ENCODE measurements around the gene RASD2.

Gene RASD2

GRCh38 chr22:35576671-35577070 lies 36.0 kb downstream of the RASD2 start:
- no peak overlapping the region for H3K9ac ChIP-seq (ENCODE audit: low read length)
- no peaks in the 10 kb centered on the region for H3K27me3 ChIP-seq (ENCODE audit: control insufficient read depth, insufficient read depth, low read length)
- no peaks in the 10 kb centered on the region for H3K9me3 ChIP-seq (ENCODE audit: control insufficient read depth, insufficient read depth, low read depth, low read length)
- H3K36me3 ChIP-seq (ENCODE audit: control insufficient read depth, insufficient read depth, low read length), result no peaks in the 10 kb centered on the region
- no peak overlapping the region for H3K4me3 ChIP-seq (ENCODE audit: low read depth, low read length)
- H3K27ac ChIP-seq (ENCODE audit: low read depth, low read length), result no peak overlapping the region
- H3K4me1 ChIP-seq (ENCODE audit: control insufficient read depth, insufficient read depth, low read length), result no peaks in the 10 kb centered on the region

GRCh38 chr22:35577799-35578659 lies 37.4 kb downstream of the RASD2 start:
- no peaks in the 10 kb centered on the region for H3K9me3 ChIP-seq (ENCODE audit: control insufficient read depth, insufficient read depth, low read depth, low read length)
- no peaks in the 10 kb centered on the region for H3K36me3 ChIP-seq (ENCODE audit: control insufficient read depth, insufficient read depth, low read length)
- H3K27ac ChIP-seq (ENCODE audit: low read depth, low read length), result no peak overlapping the region
- no peak overlapping the region for H3K4me3 ChIP-seq (ENCODE audit: low read depth, low read length)
- no peaks in the 10 kb centered on the region for H3K27me3 ChIP-seq (ENCODE audit: control insufficient read depth, insufficient read depth, low read length)
- H3K9ac ChIP-seq (ENCODE audit: low read length), result no peak overlapping the region
- no peaks in the 10 kb centered on the region for H3K4me1 ChIP-seq (ENCODE audit: control insufficient read depth, insufficient read depth, low read length)

GRCh38 chr22:35578836-35579575 lies 38.4 kb downstream of the RASD2 start:
- no peaks in the 10 kb centered on the region for H3K27me3 ChIP-seq (ENCODE audit: control insufficient read depth, insufficient read depth, low read length)
- H3K27ac ChIP-seq (ENCODE audit: low read depth, low read length), result no peak overlapping the region
- no peaks in the 10 kb centered on the region for H3K36me3 ChIP-seq (ENCODE audit: control insufficient read depth, insufficient read depth, low read length)
- no peak overlapping the region for H3K4me3 ChIP-seq (ENCODE audit: low read depth, low read length)
- H3K9me3 ChIP-seq (ENCODE audit: control insufficient read depth, insufficient read depth, low read depth, low read length), result no peaks in the 10 kb centered on the region
- H3K4me1 ChIP-seq (ENCODE audit: control insufficient read depth, insufficient read depth, low read length), result peaks cover 3% of the 10 kb centered on the region; the same call in 1 of the 2 replicates
- no peak overlapping the region for H3K9ac ChIP-seq (ENCODE audit: low read length)

- Histone ChIP-seq H3K9ac (ENCODE audit: low read length) (no peak overlapping the region), H3K4me1 (ENCODE audit: control insufficient read depth, insufficient read depth, low read length) (peaks cover 3% of the 10 kb centered on the region; the same call in 1 of the 2 replicates), H3K36me3 (ENCODE audit: control insufficient read depth, insufficient read depth, low read length) (no peaks in the 10 kb centered on the region), H3K27ac (ENCODE audit: low read depth, low read length) (no peak overlapping the region), H3K4me3 (ENCODE audit: low read depth, low read length) (no peak overlapping the region), H3K9me3 (ENCODE audit: control insufficient read depth, insufficient read depth, low read depth, low read length) (no peaks in the 10 kb centered on the region), H3K27me3 (ENCODE audit: control insufficient read depth, insufficient read depth, low read length) (no peaks in the 10 kb centered on the region)
Observed at GRCh38 chr22:35580351-35581022, 39.9 kb downstream of the RASD2 start.

GRCh38 chr22:35581023-35581413 lies 40.4 kb downstream of the RASD2 start:
- H3K27me3 ChIP-seq (ENCODE audit: control insufficient read depth, insufficient read depth, low read length), result no peaks in the 10 kb centered on the region
- H3K9me3 ChIP-seq (ENCODE audit: control insufficient read depth, insufficient read depth, low read depth, low read length), result no peaks in the 10 kb centered on the region
- H3K9ac ChIP-seq (ENCODE audit: low read length), result no peak overlapping the region
- H3K4me3 ChIP-seq (ENCODE audit: low read depth, low read length), result no peak overlapping the region
- H3K4me1 ChIP-seq (ENCODE audit: control insufficient read depth, insufficient read depth, low read length), result peaks cover 3% of the 10 kb centered on the region; the same call in 1 of the 2 replicates
- no peak overlapping the region for H3K27ac ChIP-seq (ENCODE audit: low read depth, low read length)
- H3K36me3 ChIP-seq (ENCODE audit: control insufficient read depth, insufficient read depth, low read length), result no peaks in the 10 kb centered on the region

- Histone ChIP-seq H3K9ac (ENCODE audit: low read length) (no peak overlapping the region), H3K27me3 (ENCODE audit: control insufficient read depth, insufficient read depth, low read length) (no peaks in the 10 kb centered on the region), H3K4me1 (ENCODE audit: control insufficient read depth, insufficient read depth, low read length) (peaks cover 3% of the 10 kb centered on the region; the same call in 1 of the 2 replicates), H3K4me3 (ENCODE audit: low read depth, low read length) (no peak overlapping the region), H3K36me3 (ENCODE audit: control insufficient read depth, insufficient read depth, low read length) (no peaks in the 10 kb centered on the region), H3K27ac (ENCODE audit: low read depth, low read length) (no peak overlapping the region), H3K9me3 (ENCODE audit: control insufficient read depth, insufficient read depth, low read depth, low read length) (no peaks in the 10 kb centered on the region)
Observed at GRCh38 chr22:35582218-35582860, 41.7 kb downstream of the RASD2 start.

GRCh38 chr22:35582861-35583670 lies 42.4 kb downstream of the RASD2 start:
- no peaks in the 10 kb centered on the region for H3K9me3 ChIP-seq (ENCODE audit: control insufficient read depth, insufficient read depth, low read depth, low read length)
- no peaks in the 10 kb centered on the region for H3K36me3 ChIP-seq (ENCODE audit: control insufficient read depth, insufficient read depth, low read length)
- H3K4me3 ChIP-seq (ENCODE audit: low read depth, low read length), result no peak overlapping the region
- peaks cover 3% of the 10 kb centered on the region; the same call in 1 of the 2 replicates for H3K4me1 ChIP-seq (ENCODE audit: control insufficient read depth, insufficient read depth, low read length)
- no peak overlapping the region for H3K27ac ChIP-seq (ENCODE audit: low read depth, low read length)
- H3K9ac ChIP-seq (ENCODE audit: low read length), result no peak overlapping the region
- no peaks in the 10 kb centered on the region for H3K27me3 ChIP-seq (ENCODE audit: control insufficient read depth, insufficient read depth, low read length)

- H3K9ac ChIP-seq (ENCODE audit: low read length), result no peak overlapping the region
Observed at GRCh38 chr22:35586771-35587170, 46.1 kb downstream of the RASD2 start.

GRCh38 chr22:35587447-35587870 lies 46.8 kb downstream of the RASD2 start:
- Histone ChIP-seq H3K9me3 (ENCODE audit: control insufficient read depth, insufficient read depth, low read depth, low read length) (no peaks in the 10 kb centered on the region), H3K9ac (ENCODE audit: low read length) (no peak overlapping the region), H3K27me3 (ENCODE audit: control insufficient read depth, insufficient read depth, low read length) (no peaks in the 10 kb centered on the region), H3K27ac (ENCODE audit: low read depth, low read length) (no peak overlapping the region), H3K4me3 (ENCODE audit: low read depth, low read length) (no peak overlapping the region), H3K4me1 (ENCODE audit: control insufficient read depth, insufficient read depth, low read length) (peaks cover 26% of the 10 kb centered on the region), H3K36me3 (ENCODE audit: control insufficient read depth, insufficient read depth, low read length) (no peaks in the 10 kb centered on the region)

More at GRCh38 chr22:35586771-35587170, 46.1 kb downstream of the RASD2 start:
- Histone ChIP-seq H3K36me3 (ENCODE audit: control insufficient read depth, insufficient read depth, low read length) (no peaks in the 10 kb centered on the region), H3K4me1 (ENCODE audit: control insufficient read depth, insufficient read depth, low read length) (peaks cover 25% of the 10 kb centered on the region), H3K27ac (ENCODE audit: low read depth, low read length) (no peak overlapping the region), H3K27me3 (ENCODE audit: control insufficient read depth, insufficient read depth, low read length) (no peaks in the 10 kb centered on the region), H3K9me3 (ENCODE audit: control insufficient read depth, insufficient read depth, low read depth, low read length) (no peaks in the 10 kb centered on the region), H3K4me3 (ENCODE audit: low read depth, low read length) (no peak overlapping the region)

- no peak overlapping the region for H3K4me3 ChIP-seq (ENCODE audit: low read depth, low read length)
- H3K27me3 ChIP-seq (ENCODE audit: control insufficient read depth, insufficient read depth, low read length), result no peaks in the 10 kb centered on the region
- H3K9me3 ChIP-seq (ENCODE audit: control insufficient read depth, insufficient read depth, low read depth, low read length), result no peaks in the 10 kb centered on the region
- no peak overlapping the region for H3K9ac ChIP-seq (ENCODE audit: low read length)
- peaks cover 30% of the 10 kb centered on the region for H3K4me1 ChIP-seq (ENCODE audit: control insufficient read depth, insufficient read depth, low read length)
- no peaks in the 10 kb centered on the region for H3K36me3 ChIP-seq (ENCODE audit: control insufficient read depth, insufficient read depth, low read length)
- no peak overlapping the region for H3K27ac ChIP-seq (ENCODE audit: low read depth, low read length)
Observed at GRCh38 chr22:35587896-35588295, 47.3 kb downstream of the RASD2 start.

Measured in HUES6 (cell line).